Fibroblast of skin of right biceps (primary cell): ENCODE results near the gene FHAD1.
A peak's percentile ranks its signal among the peaks of the same experiment; 100 is the strongest.

Source experiments
- DNase-seq: peaks from one replicate; pipeline ENCODE4 v3.0.0-alpha.2; 2013

The FHAD1 gene

DNA sequence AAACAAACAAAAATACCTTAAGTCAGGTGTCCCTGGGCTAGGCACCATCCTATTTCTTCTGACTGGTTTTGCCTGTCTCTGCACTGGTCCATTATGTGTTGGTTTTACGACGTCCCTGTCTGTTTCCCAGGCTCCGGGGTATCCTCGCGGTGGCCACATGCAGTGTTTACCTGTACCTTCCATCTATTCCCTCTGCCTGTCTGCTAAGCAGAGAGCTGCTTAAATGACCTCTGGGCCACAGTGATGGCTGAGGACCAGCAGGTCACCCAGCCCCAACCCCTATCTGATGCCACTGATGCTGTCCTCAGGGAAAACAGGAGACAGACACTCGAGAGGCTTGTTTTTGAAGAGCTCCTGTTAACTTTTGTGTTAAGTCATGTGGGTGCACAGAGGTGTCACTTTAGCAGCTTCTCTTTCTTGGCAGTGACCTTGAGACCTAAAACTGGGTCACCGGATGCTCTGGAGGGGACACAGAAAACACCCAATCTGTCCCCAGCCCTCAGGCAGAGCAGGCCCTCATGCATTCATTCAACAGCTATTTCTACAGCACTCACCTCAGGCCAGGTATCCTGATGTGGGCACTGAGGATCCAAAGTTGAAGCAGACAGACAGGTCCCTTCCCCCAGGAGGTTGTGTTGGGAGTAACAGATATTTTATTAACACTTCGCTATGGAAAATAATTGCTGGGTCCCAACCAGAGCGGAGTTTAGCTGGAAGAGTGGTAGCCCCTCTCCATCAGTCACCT lies 158.3 kb downstream of the FHAD1 start:
- no peak for DNase-seq

DNA sequence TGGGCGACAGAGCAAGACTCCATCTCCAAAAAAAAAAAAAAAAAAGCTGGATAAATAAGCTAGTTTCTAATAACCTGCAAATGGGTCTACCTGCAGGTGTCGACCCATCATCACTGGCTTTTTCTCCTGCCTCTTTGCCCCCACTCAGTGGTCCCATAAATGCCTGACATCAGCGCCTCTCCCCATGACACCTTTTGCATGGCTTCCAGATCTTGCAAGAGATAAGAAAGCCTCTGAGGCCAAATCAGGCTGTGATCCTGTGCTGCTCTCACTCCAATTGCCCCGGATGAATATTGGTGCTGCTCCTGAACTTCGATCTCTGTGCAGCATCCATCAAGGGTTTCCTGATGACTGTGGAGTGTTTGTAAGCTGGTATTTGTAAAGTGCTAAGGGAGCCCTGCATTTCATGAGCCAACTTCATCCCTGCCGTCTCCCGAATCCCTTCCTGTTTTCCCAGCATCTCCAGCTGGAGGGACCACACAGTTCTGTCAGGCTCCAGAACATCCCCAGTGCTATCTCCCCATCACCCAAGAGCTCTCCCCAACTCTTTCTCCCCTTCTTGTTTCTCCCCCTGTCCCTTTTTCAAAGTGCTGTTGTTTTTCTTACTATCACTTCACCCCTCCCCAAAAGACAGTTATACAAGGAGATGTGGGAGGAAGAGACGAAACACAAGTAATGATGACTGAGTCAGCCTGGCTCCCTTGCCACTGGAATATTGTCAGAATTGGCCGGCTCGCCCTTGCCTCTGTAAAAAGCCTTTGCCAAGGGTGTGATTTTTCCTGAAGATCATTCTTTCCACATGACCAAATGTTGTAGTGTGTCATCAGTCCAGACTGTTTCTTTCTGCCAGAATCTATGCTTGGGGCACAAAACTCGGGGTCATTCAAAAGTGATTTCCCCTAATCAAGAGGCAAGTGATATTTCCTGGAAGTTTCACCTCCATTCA lies 159.9 kb downstream of the FHAD1 start:
- peak; percentile 85 for DNase-seq

DNA sequence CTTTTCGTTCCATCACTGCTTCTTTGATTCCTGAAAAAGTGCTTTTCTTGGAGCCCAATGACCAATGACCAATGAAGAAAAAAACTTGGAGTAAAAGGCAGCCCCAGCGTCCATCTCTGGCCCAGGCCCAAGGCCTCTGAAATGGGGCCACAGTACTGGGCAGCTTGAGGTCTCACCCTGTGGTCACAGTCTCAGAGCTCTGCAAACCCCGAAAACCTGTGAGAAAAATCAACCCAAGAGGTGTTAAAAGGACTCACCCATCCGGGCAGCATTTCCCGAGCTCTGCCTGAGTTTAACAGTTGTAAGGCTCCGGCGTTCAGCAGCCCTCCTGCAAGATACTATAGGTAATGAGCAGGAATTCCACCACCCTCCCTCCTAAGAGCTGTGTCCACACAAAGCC lies 160.6 kb downstream of the FHAD1 start:
- DNase-seq, result no peak

DNA sequence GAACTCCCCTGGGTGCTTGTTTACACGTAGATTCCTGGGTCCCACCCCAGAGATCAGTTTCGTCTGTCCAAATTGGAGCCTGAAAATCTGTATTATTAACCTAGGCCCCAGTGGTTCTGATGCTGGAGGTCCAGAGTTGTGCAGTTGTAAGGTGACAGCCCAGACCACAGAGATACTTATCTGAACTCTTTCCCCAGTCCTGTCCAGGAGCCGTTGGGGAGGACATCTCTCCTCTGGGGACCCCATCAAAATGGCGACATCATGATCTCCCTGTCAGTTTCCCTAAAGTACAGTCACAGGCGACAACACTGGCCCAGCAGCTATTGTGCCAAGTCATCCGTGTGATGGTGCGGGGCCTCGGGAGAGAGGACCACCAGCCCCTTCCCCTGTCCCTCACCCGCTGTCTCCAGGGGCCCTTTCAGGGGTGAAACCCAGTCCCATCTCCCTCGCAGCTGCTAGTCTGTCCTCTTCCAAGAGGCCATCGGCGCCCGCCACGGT lies 161.9 kb downstream of the FHAD1 start:
- no peak for DNase-seq

DNA sequence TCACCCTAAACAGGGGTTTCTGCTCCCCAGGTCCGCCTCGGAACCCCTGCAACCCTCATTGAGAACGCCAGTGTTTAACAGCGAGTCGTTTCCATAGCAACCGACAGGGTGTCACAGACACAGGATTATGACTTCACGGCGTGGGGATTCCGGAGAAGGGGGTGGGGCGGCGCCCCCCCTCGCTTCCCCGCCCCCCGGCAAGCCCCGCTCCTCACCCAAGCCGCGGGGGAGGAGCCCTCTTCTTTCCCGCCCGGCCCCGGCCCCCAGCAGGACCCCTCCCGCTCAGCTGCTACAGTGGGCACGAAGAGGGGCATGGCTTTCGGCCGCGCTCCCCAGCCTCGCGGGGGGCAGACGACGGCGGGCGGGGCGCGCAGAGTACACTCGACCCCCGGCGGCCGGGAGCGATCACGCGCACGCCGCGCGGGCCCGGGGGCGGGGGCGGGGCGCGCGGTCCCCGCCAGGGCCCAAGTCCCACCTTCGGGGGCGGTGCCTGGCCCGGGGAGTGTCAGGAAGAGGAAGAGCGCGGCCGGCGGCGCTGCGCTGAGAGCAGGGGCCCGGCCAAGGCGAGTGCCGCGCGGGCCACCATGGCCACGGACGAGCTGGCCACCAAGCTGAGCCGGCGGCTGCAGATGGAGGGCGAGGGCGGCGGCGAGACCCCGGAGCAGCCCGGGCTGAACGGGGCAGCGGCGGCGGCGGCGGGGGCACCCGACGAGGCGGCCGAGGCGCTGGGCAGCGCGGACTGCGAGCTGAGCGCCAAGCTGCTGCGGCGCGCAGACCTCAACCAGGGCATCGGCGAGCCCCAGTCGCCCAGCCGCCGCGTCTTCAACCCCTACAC lies 162.6 kb downstream of the FHAD1 start, which contains the start of gene EFHD2:
Gene EFHD2 (plus strand): TSS at position 501 of the 835 bp plus-strand sequence. CDS start 84 bp downstream, at position 585.
- peak; percentile 77 for DNase-seq

DNA sequence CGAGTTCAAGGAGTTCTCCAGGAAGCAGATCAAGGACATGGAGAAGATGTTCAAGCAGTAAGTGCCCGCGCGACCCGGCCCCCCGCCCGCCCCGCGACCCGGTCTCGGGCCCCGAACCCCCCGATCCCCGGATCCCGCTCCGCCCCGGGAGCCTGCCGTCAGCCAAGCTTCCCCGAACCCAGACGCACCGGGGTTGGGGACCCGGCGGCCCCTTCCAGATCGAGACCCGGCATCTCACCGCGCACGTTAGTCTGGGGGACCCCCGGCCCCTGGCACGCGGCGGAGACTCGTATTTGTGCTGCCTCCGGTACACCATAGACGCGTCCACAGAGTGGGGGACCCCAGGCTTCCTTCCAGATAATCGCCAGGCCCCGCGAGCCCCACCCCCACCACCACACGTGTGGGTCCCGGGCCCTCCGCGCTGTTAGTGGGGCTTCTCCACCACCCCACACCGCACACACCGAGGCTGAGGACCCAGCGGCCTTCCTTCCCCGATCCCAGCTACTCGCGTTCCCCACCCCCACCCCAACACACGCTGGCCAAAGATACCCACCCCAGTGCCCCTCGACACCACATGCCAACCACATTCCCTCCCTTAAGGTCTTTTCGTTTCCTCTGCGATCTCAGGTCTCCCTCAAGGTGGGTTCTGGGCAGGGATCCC lies 163.3 kb downstream of the FHAD1 start:
- DNase-seq, result no peak

DNA sequence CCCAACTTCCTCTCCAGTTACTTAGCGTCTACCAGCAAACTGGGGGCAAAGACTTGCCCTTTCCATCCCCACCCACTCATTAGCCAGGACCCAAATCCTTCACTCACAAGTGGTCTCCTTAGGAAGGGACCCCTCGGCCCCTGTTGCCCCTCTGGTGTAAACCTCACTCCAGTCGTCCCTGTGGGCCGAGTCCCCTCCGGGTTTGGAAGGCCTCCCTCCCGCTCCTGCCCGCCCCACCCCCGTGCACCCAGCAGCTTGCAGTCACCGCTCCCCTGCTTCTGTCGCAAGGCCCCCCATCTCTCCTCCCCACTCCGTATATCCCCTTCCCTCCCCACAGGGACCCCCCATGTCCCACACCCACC lies 163.8 kb downstream of the FHAD1 start:
- no peak for DNase-seq

DNA sequence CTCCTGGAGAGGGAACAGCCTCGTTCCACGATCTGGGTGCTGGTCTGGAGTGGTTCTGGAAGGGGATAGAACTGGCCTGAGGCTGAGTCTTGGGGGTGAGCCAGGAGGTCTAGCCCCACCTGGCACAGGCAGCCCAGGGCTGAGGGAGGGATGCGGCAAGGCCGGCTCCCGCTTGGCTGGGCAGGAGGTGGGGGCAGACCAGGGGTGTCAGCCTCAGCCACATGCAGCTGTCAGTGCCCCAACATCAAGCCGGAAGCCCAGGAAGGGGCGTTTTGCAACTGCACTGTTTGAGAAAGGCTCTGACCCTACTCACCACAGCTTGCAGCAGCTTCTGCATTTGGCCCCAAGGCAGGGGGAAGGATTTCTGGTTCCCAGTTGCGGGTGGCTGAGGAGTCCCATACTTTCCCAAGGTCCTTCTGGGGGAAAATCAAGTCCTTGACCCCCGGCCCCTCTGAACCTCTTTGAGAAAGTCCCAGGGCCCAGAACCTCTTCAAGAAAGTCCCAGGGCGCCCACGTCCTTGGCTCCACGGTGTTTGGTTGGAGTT lies 164.6 kb downstream of the FHAD1 start:
- no peak for DNase-seq

DNA sequence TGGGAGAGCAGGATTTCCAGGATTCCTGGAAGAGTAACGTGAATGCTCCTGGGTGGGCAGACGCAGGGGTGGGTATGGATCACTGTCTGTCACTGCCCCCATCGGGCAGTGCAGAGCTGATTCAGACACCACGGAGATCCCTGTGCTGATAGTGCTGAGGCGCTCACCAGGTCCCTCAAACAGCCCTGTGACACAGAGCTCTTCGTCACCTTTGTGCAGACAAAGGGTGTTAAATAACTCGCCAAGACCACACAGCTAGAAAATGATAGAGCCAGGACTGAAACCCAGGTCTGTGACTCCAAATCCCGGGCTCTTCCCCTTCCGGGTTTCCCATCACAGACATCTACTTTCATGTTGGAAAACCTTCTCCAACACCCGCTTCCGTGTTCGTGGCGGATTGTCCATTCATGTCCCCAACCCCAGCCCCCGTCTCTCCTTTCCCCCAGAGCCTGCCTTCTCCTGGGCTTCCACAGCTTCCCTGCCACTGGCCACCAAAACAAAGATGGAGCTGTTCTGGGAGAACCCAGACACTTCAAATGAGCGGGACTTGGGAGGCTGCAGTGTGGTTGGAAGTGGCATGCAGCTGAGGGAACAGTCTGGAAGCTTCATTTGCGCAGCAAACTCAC lies 165.3 kb downstream of the FHAD1 start:
- DNase-seq, result peak; percentile 62

DNA sequence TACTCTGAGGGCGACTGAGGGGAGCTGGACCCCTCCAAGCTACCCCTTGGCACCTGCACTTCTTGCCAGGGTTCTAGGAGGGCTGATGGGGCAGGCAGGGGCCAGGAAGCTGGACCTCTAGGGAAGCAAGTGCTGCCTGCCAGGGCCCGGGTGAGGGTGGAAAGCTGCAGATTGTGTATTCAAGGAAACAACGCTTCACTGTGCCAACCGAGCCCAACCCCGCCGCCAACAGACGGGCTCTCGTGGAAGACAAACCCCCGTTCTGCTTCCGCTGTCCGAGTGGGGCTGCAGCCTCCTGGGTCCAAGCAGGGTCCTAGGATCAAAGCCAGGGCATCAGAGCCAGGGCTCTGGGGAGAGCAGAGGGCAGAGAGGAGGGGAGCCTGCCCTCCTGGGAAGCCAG lies 165.8 kb downstream of the FHAD1 start:
- DNase-seq, result no peak

DNA sequence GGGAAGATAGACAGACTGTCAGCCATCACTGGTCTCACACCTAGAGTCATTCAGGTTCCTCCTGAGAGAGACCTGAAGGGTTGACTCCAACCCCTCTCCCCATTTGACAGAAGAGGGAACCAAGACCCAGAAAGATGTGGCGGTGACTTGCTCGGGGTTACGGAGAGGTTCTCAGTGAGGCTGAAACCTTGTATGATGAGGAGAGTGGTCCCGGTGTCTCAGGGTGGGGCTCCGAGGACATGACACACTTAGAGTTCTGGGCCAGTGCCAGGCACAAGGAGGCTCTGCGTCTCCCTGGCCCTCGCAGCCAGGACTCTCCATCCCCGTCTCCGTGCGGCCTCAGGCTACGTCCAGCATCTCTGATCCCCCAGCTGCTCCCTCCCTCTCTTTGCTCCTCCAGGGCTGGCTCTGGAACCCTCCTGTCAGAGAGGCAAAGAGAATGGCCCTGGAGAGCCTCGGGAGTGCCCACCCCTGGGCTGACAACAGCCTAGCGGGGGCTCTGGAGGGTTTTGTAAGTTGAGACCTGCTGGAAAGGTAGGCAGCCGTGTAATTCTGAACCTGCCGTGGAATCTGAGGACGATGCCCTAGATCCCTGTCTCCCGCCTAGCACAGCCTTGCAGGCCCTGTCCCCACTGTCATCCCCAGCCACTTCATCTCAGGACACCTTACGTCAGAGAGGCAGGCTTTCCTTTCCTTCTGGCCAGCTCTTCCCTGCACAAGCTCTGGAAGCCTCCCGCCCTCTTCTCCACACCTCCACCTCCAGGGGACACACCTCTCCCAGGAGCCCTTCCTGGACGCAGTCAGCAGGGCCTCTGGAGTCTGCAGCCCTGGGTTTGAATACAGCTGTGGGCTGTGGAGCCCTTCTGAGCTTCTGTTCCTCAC lies 166.8 kb downstream of the FHAD1 start:
- DNase-seq, result no peak

DNA sequence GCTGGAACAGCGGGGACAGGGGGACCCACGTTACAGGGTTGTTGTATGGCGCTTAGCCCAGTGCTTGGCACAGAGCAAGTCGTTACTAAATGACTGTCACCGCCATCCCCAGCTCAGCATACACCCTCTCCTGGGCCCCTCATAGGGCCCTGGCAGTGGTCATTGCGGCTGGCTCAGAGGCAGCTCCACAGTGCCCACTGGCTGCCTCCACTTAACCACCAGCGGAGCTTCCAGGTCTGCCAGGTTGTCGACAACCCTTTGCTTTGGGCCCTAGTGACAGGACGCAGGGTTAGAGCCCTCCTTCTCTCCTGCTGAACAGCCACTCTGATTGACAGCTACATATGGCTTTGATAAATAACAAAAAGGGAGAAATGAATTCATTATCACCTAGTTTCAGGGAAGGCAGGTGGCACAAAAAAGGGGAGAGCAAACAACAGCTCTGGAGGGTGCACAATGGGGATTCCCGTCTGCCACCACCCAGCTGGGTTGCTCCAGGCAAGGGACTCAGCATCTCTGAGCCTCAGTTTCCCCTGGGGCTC lies 167.5 kb downstream of the FHAD1 start:
- no peak for DNase-seq

DNA sequence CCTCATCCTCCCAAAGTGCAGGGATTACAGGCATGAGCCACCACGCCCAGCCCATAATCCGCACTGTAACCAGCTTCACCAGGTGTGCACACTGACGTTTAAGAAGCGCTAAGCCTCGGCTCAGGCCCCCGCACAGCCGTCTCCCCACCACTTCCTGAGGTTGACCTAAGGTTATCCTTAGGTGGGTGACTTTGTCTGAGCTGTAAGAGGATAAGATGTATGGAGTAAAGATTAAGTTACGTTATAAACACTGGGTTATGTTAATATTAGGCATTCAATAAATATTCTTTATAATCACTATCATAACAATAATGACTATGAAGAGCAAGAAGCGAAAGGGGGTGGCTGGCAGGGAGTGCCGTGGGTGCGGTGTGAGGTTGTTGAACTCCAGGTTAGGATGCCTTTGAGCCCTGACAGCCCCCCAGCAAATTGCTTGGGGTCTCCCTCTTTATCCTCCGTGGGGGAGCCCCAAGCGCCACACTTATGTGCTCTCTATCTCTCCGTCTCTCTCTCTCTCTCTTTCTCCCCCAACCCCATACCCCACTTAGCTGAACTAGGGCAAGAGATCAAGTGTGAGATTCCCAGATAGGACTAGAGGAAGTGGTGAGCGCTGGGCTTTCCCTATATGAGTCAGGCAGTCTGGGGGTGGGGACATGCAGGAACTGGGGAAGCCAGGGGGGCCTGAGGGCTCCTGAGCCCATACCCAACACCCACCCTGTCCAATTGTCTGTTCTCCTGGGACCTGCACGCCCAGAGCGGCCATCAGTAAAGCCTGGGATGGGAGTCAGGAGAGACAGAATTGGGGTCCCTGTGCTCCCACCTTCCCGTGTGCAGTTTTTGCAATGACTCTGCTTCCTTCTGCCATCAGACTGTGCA lies 170.3 kb downstream of the FHAD1 start:
- DNase-seq, result peak; percentile 74

DNA sequence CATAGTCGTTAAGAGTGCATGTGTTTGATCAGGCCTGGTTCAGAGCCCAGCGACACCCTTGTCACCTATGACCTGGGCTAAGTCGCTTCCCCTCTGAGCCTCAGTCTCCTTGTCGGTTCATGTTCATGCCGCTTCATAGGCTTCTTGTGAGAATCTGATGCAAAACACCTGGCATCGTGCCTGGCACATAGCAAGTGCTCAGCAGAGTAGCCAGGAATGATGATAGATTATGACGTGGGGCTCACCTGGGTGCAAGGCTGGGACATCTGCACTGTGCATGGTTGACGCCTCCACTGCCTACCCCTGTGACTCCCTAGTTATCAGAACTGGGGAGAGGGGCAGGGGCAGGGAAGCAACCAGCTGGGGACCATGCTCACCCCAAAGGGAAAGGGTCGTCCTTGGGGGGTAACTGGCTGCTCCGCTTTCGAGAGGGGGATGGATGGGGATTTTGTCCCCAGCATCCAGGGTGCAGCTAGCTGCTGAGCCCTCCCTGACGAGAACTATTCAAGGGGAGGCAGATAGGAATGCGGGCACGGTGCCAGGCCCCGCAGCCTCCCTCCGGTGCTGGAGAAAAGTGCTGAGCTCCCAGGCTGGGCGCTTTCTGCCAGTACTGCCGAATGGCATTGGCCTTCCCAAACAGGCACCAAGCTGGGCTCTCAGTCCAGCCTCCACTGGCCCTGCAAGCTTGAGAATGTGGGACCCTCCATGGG lies 171.9 kb downstream of the FHAD1 start:
- peak; percentile 38 for DNase-seq

DNA sequence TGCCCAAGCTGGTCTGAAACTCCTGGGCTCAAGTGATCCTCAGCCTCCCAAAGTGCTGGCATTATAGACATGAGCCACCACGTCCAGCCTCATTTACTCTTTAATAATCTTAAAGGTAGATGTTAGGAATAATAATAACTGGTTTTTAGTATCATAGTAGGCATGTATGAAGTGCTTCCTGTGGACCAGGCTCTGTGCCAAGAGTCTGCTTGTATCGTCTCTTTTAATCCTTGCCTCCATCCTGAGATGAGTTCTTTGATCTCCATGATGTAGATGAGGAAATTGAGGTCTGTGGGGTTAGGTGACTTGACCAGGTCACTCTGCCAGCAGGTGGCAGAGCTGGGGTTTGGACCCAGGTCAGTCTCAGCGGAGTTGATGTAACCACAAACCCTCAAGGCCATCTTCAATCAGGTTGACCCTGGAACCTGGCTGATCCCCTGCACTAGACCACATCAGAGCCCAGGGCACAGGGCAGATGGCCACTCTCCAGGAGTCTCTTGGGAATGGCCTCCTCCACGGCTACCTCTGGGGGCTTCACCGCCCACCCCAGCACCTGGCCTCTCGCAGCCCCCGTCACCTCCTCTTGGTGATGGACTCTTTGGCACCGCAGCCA lies 173.9 kb downstream of the FHAD1 start:
- DNase-seq, result no peak

DNA sequence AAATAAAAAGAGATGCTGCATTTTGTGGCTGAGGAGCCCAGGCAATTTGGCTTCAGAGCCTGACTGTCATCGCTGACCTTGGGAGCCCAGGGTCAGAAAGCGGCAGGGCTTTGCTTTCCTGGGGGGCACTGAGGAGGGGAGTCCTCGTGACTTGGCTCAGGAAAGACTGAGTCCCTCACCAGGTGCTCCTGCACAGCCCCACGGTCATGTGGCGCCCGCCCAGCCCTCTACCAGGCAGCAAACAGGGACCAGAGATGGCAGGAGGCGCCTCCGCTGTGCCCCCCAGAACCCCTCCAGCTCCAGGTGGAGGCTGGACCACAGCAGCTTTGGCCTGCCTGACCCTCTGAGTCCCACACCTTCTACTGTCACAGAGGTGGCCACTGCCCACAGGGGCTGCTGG lies 175.8 kb downstream of the FHAD1 start:
- no peak for DNase-seq

DNA sequence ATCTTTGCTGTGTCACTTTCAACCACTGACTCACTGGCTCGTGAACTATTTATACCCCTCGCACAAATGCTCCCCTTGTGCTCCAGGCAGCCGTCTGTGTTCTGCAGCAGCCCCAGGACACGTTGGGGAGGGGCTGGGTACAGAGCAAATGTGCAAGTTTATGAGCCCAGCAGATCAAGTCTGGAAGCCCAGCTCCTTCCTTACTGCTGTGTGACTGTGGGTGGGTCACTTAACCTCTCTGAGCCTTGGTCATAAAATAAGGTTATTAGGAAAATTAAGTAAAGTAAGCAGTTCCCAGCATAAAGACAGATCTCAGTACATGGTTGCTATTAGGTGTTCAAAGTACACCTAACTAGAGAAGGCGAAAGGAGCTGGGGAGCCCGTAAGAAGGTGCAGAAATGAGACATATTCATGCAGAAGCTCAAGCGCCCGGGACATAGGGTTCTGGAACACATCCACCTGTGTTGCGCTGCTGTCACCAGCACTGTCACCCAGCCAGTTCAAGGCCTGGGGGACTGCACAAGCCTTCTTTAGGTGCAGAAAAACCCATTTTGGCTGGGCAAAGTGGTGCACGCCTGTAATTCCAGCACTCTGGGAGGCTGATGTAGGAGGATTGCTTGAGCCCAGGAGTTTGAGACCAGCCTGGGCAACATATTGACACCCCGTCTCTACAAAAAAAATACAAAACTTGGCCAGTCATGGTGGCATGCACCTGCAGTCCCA lies 176.5 kb downstream of the FHAD1 start:
- no peak for DNase-seq
